Measurements from ENCODE around the gene DUT.

The DUT gene

GRCh38 chr15:48330855-48331795 lies at the start of gene DUT:
Gene DUT, plus strand, starts transcription at chr15:48331429. Its CDS starts 87 bp downstream, at chr15:48331516.
- in situ Hi-C loops (cut with MboI; ENCODE audit: low sequenced_read_pairs), result no loop called here

- in situ Hi-C loops (cut with MboI; ENCODE audit: low sequenced_read_pairs), result no loop called here
Observed at GRCh38 chr15:48281674-48282073, 49.6 kb upstream of the DUT start.

- in situ Hi-C loops (cut with MboI; ENCODE audit: low sequenced_read_pairs), result no loop called here
Observed at GRCh38 chr15:48282216-48282615, 49.0 kb upstream of the DUT start.

- in situ Hi-C loops (cut with MboI; ENCODE audit: low sequenced_read_pairs), result no loop called here
Observed at GRCh38 chr15:48283396-48284145, 47.7 kb upstream of the DUT start.

- in situ Hi-C loops (cut with MboI; ENCODE audit: low sequenced_read_pairs), result no loop called here
Observed at GRCh38 chr15:48285329-48286214, 45.7 kb upstream of the DUT start.

GRCh38 chr15:48289628-48290027 lies 41.6 kb upstream of the DUT start:
- in situ Hi-C loops (cut with MboI; ENCODE audit: low sequenced_read_pairs), result no loop called here

GRCh38 chr15:48292458-48292857 lies 38.8 kb upstream of the DUT start:
- in situ Hi-C loops (cut with MboI; ENCODE audit: low sequenced_read_pairs), result no loop called here

GRCh38 chr15:48297668-48298067 lies 33.6 kb upstream of the DUT start:
- in situ Hi-C loops (cut with MboI; ENCODE audit: low sequenced_read_pairs), result no loop called here

GRCh38 chr15:48298914-48299313 lies 32.3 kb upstream of the DUT start:
- in situ Hi-C loops (cut with MboI; ENCODE audit: low sequenced_read_pairs), result no loop called here

- in situ Hi-C loops (cut with MboI; ENCODE audit: low sequenced_read_pairs), result no loop called here
Observed at GRCh38 chr15:48300038-48300437, 31.2 kb upstream of the DUT start.

- in situ Hi-C loops (cut with MboI; ENCODE audit: low sequenced_read_pairs), result no loop called here
Observed at GRCh38 chr15:48304398-48304797, 26.8 kb upstream of the DUT start.

- in situ Hi-C loops (cut with MboI; ENCODE audit: low sequenced_read_pairs), result no loop called here
Observed at GRCh38 chr15:48306639-48307038, 24.6 kb upstream of the DUT start.

- in situ Hi-C loops (cut with MboI; ENCODE audit: low sequenced_read_pairs), result no loop called here
Observed at GRCh38 chr15:48307586-48307985, 23.6 kb upstream of the DUT start.

- in situ Hi-C loops (cut with MboI; ENCODE audit: low sequenced_read_pairs), result no loop called here
Observed at GRCh38 chr15:48309740-48310139, 21.5 kb upstream of the DUT start.

GRCh38 chr15:48313216-48313615 lies 18.0 kb upstream of the DUT start:
- in situ Hi-C loops (cut with MboI; ENCODE audit: low sequenced_read_pairs), result no loop called here

GRCh38 chr15:48315041-48315440 lies 16.2 kb upstream of the DUT start:
- in situ Hi-C loops (cut with MboI; ENCODE audit: low sequenced_read_pairs), result no loop called here

GRCh38 chr15:48317221-48317620 lies 14.0 kb upstream of the DUT start:
- in situ Hi-C loops (cut with MboI; ENCODE audit: low sequenced_read_pairs), result no loop called here

GRCh38 chr15:48318131-48318530 lies 13.1 kb upstream of the DUT start:
- in situ Hi-C loops (cut with MboI; ENCODE audit: low sequenced_read_pairs), result no loop called here

- in situ Hi-C loops (cut with MboI; ENCODE audit: low sequenced_read_pairs), result no loop called here
Observed at GRCh38 chr15:48323294-48323693, 7.9 kb upstream of the DUT start.

- in situ Hi-C loops (cut with MboI; ENCODE audit: low sequenced_read_pairs), result no loop called here
Observed at GRCh38 chr15:48324949-48325348, 6.3 kb upstream of the DUT start.

GRCh38 chr15:48325400-48325799 lies 5.8 kb upstream of the DUT start:
- in situ Hi-C loops (cut with MboI; ENCODE audit: low sequenced_read_pairs), result no loop called here
